Uterus (tissue), 4 donors: Measurements from ENCODE around the gene LAMA5. TPM values are rescaled to one million over a fixed set of nuclear protein-coding genes. Genes with fewer than 3 reads are reported as not detected.

Source experiments
- DNase-seq, 2 donors: peaks; one replicate each; pipeline ENCODE4 v3.0.0-alpha.2; 2019 to 2020
- H3K27ac ChIP-seq, 2 donors: fragments of 200-600 bp; sonication (generic); 1 replicate in 1 of 2; 2 replicates in 1 of 2; pipeline ENCODE4 v1.5.1; 2016 to 2018
- H3K27me3 ChIP-seq, 2 donors: fragments of 200-600 bp; sonication (generic); one replicate each; pipeline ENCODE4 v1.5.1; 2018 to 2019; ENCODE audit warnings: control low read depth in 1 of 2
- H3K36me3 ChIP-seq, 2 donors: fragments of 200-600 bp; sonication (generic); one replicate each; pipeline ENCODE4 v1.5.1; 2019; ENCODE audit warnings: control low read depth in 1 of 2
- H3K4me1 ChIP-seq, 2 donors: fragments of 200-600 bp; sonication (generic); one replicate each; pipeline ENCODE4 v1.5.1; 2018 to 2019; ENCODE audit warnings: control low read depth in 1 of 2
- H3K4me3 ChIP-seq, 2 donors: fragments of 200-600 bp; sonication (generic); 1 replicate in 1 of 2; 2 replicates in 1 of 2; pipeline ENCODE4 v1.5.1; 2018 to 2019; ENCODE audit warnings: mild to moderate bottlenecking in 1 of 2
- H3K9me3 ChIP-seq, 2 donors: fragments of 200-600 bp; sonication (generic); one replicate each; pipeline ENCODE4 v1.5.1; 2019; ENCODE audit warnings: control low read depth in 1 of 2
- CTCF ChIP-seq, 4 experiments: fragments of 200-600 bp in 2 of 4; fragments of 450-650 bp in 2 of 4; sonication (generic) in 2 of 4; IDR thresholded peaks; one replicate each; pipeline ENCODE4 v1.5.1; 2016 to 2019; ENCODE audit warnings: antibody characterized with exemption in 4 of 4, mild to moderate bottlenecking in 2 of 4, moderate library complexity in 1 of 4
- POLR2A ChIP-seq, 2 donors: fragments of 450-650 bp; IDR thresholded peaks; one replicate each; pipeline ENCODE4 v1.6.1; 2016; ENCODE audit warnings: antibody characterized with exemption in 2 of 2, mild to moderate bottlenecking in 1 of 2, moderate library complexity in 1 of 2
- intact Hi-C: fragments of 100-400 bp; cut with DNase I; formaldehyde crosslinking; loops from one replicate; pipeline ENCODE4 v1.15.1; 2023; ENCODE audit warnings: low total_unique reads
- total RNA-seq, 4 donors: library from RNA; depleted of rRNA in 3 of 4; stranded (reverse); fragments of >200 nt in 3 of 4; gene quantifications; one replicate each; pipeline versions ENCODE4 v1.1.0 to v1.2.4, GENCODE V29; 2014 to 2023
- donor health status: DM: yes; HTN: yes; CAD: no.

LAMA5 gene
- total RNA-seq, 4 donors from 2014 or later = 50.6 to 375 (median 90.8) TPM

- Histone ChIP-seq H3K4me3 (no peak overlapping the region), H3K36me3 (no peaks in the 10 kb centered on the region), H3K27me3 (no peaks in the 10 kb centered on the region), H3K9me3 (no peaks in the 10 kb centered on the region), H3K27ac (peak overlapping the region in 1 of 2 donors; percentile 63), H3K4me1 (peaks cover 5 to 36% of the 10 kb centered on the region in 2 donors)
- DNase-seq = no peak
- intact Hi-C loops = no loop called here
- no peak for TF ChIP-seq CTCF (IDR thresholded peaks at IDR 0.05)
- TF ChIP-seq POLR2A (IDR thresholded peaks at IDR 0.05) = no peak
These were observed 4.5 kb upstream of the LAMA5 start for GRCh38 chr20:62371588-62372041.

GRCh38 chr20:62370807-62371587, 3.9 kb upstream of the LAMA5 start:
- Histone ChIP-seq H3K4me1 (peaks cover 5 to 31% of the 10 kb centered on the region in 2 donors), H3K9me3 (no peaks in the 10 kb centered on the region), H3K4me3 (no peak overlapping the region), H3K36me3 (no peaks in the 10 kb centered on the region), H3K27me3 (no peaks in the 10 kb centered on the region), H3K27ac (peak overlapping the region; percentile 83 to 84)
- intact Hi-C loops = no loop called here
- no peak for TF ChIP-seq POLR2A (IDR thresholded peaks at IDR 0.05)
- no peak for TF ChIP-seq CTCF (IDR thresholded peaks at IDR 0.05)
- DNase-seq = no peak

GRCh38 chr20:62370115-62370806, 3.1 kb upstream of the LAMA5 start:
- Histone ChIP-seq H3K4me1 (peaks cover 5 to 34% of the 10 kb centered on the region in 2 donors), H3K27me3 (no peaks in the 10 kb centered on the region), H3K27ac (peak overlapping the region; percentile 83 to 84), H3K36me3 (no peaks in the 10 kb centered on the region), H3K9me3 (no peaks in the 10 kb centered on the region), H3K4me3 (no peak overlapping the region)
- intact Hi-C loops = no loop called here
- TF ChIP-seq CTCF (IDR thresholded peaks at IDR 0.05) (no peak), POLR2A (IDR thresholded peaks at IDR 0.05) (no peak)
- DNase-seq = no peak

- H3K27me3 ChIP-seq = no peaks in the 10 kb centered on the region
- no peak overlapping the region for H3K4me3 ChIP-seq
- intact Hi-C loops = no loop called here
- H3K27ac ChIP-seq = peak overlapping the region; percentile 83 to 84
- no peaks in the 10 kb centered on the region for H3K9me3 ChIP-seq
- no peak for DNase-seq
- no peaks in the 10 kb centered on the region for H3K36me3 ChIP-seq
- peaks cover 5 to 37% of the 10 kb centered on the region in 2 donors for H3K4me1 ChIP-seq
- TF ChIP-seq CTCF (IDR thresholded peaks at IDR 0.05) (no peak), POLR2A (IDR thresholded peaks at IDR 0.05) (no peak)
These were observed 2.7 kb upstream of the LAMA5 start for GRCh38 chr20:62369815-62370114.
